Sigmoid colon (tissue), 4 donors: ENCODE measurements around the gene XRCC5.

Experiments
- POLR2A ChIP-seq, 2 donors: fragments of 450-650 bp; IDR thresholded peaks; one replicate each; pipeline ENCODE4 v1.6.1; 2016; ENCODE audit warnings: antibody characterized with exemption in 2 of 2, mild to moderate bottlenecking in 2 of 2, moderate library complexity in 2 of 2
- POLR2AphosphoS5 ChIP-seq, 4 donors: sonication (generic); formaldehyde crosslinking; IDR thresholded peaks; one replicate each; pipeline ENCODE4 v1.6.1; 2017; ENCODE audit warnings: antibody characterized with exemption in 4 of 4
- TF ChIP-seq, protein P1 (sequence below), 4 experiments: fragments of 450-650 bp in 3 of 4; fragments of 200-600 bp in 1 of 4; IDR thresholded peaks; one replicate each; pipeline ENCODE4 v1.5.1; 2016 to 2019; ENCODE audit warnings: antibody characterized with exemption in 4 of 4, mild to moderate bottlenecking in 3 of 4, moderate library complexity in 2 of 4

DNA sequence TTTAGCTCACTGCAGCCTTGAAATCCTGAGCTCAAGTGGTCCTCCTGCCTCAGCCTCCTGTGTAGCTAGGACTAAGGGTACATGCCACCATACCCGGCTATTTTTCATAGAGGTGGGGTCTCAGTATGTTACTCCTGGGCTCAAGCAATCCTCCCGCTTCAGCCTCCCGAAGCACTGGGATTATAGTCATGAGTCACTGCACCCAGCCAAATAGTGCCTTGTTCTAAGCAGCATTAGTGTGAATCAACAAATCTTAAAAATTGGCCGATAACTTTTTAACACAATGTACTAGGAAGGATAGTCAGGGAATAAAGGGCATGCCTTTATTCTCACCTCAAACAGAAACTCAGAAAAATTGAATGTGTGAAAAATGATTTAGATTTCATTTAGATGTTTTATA lies 51.6 kb downstream of the XRCC5 start:
- TF ChIP-seq, protein P1, sequence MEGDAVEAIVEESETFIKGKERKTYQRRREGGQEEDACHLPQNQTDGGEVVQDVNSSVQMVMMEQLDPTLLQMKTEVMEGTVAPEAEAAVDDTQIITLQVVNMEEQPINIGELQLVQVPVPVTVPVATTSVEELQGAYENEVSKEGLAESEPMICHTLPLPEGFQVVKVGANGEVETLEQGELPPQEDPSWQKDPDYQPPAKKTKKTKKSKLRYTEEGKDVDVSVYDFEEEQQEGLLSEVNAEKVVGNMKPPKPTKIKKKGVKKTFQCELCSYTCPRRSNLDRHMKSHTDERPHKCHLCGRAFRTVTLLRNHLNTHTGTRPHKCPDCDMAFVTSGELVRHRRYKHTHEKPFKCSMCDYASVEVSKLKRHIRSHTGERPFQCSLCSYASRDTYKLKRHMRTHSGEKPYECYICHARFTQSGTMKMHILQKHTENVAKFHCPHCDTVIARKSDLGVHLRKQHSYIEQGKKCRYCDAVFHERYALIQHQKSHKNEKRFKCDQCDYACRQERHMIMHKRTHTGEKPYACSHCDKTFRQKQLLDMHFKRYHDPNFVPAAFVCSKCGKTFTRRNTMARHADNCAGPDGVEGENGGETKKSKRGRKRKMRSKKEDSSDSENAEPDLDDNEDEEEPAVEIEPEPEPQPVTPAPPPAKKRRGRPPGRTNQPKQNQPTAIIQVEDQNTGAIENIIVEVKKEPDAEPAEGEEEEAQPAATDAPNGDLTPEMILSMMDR (IDR thresholded peaks at IDR 0.05) = no peak
- TF ChIP-seq POLR2A (IDR thresholded peaks at IDR 0.05) = no peak
- TF ChIP-seq POLR2AphosphoS5 (IDR thresholded peaks at IDR 0.05) = no peak
